Aorta (tissue), 5 donors: Measurements from ENCODE around the gene RGS7. TPM values are rescaled to one million over a fixed set of nuclear protein-coding genes. Genes with fewer than 3 reads are reported as not detected.

Experiments used
- ATAC-seq: fragments of 200-7000 bp; cut with Tn5 transposase; one replicate; pipeline ENCODE4 v1.9.1; 2022; ENCODE audit warnings: moderate library complexity; ENCODE audit not compliant: low FRiP score
- DNase-seq, 2 donors: peaks; one replicate each; pipeline ENCODE4 v3.0.0-alpha.2; 2020
- H3K27ac ChIP-seq, 2 donors: one replicate each; pipeline ENCODE4 v1.5.1; 2013; ENCODE audit warnings: low read length in 2 of 2, mild to moderate bottlenecking in 2 of 2, moderate library complexity in 2 of 2, control low read depth in 1 of 2, inconsistent platforms in 1 of 2, low read depth in 1 of 2
- H3K27me3 ChIP-seq, 2 donors: one replicate each; pipeline ENCODE4 v1.6.1; 2013; ENCODE audit warnings: control low read depth in 1 of 2, low read length in 1 of 2, mild to moderate bottlenecking in 1 of 2, moderate library complexity in 1 of 2; ENCODE audit not compliant: insufficient read depth in 2 of 2, control insufficient read depth in 1 of 2
- H3K36me3 ChIP-seq, 2 donors: one replicate each; pipeline ENCODE4 v1.6.1; 2013; ENCODE audit warnings: control low read depth in 1 of 2, low read length in 1 of 2, mild to moderate bottlenecking in 1 of 2; ENCODE audit not compliant: insufficient read depth in 2 of 2, control insufficient read depth in 1 of 2
- H3K4me1 ChIP-seq, 2 donors: one replicate each; pipeline ENCODE4 v1.6.1; 2013; ENCODE audit warnings: low read length in 2 of 2, control low read depth in 1 of 2, mild to moderate bottlenecking in 1 of 2, moderate library complexity in 1 of 2; ENCODE audit not compliant: insufficient read depth in 2 of 2, control insufficient read depth in 1 of 2
- H3K4me3 ChIP-seq, 2 donors: one replicate each; pipeline ENCODE4 v1.5.1; 2013; ENCODE audit warnings: low read length in 2 of 2, control low read depth in 1 of 2, mild to moderate bottlenecking in 1 of 2
- H3K9me3 ChIP-seq: one replicate; pipeline ENCODE4 v1.6.1; 2013; ENCODE audit warnings: mild to moderate bottlenecking, low read length; ENCODE audit not compliant: control insufficient read depth
- WGBS, 2 donors: extraction: QIAGEN DNeasy Blood & Tissue Kit; methylation state at CpG; one replicate each; pipeline ENCODE4 v1.1.7; 2013; 5-methylcytosine and 5-hydroxymethylcytosine counted together
- intact Hi-C, 2 donors: fragments of 100-400 bp; cut with DNase I; formaldehyde crosslinking; loops; one replicate each; pipeline versions ENCODE4 v1.14.2 to v1.15.0; 2022
- long read RNA-seq, 2 donors: library from polyadenylated mRNA; unstranded; transcript quantifications; one replicate each; pipeline ENCODE4 v2.0.0, GENCODE V29; 2020 to 2021
- polyA plus RNA-seq, 2 donors: library from polyadenylated mRNA; stranded (reverse); fragments of 200-250 nt; gene quantifications; one replicate each; pipeline ENCODE4 v1.2.3, GENCODE V29; 2013
- total RNA-seq, 2 donors: library from RNA; stranded (reverse); fragmentation: NEBNext Ultra II Directional; extraction: Animal tissue kit (Norgen Biotek cat#: 25700); gene quantifications; one replicate each; pipeline ENCODE4 v1.2.1, GENCODE V29; 2021
- donor health status: healthy with polysubstance abuse.
- donor health status: Bipolar disorder and iron deficiency.
- donor health status: DM: no; HTN: no; CAD: no.
- donor health status: DM: no; HTN: no; CAD: no.
- donor health status: DM: yes; HTN: yes; CAD: no.

Gene RGS7
- total RNA-seq (not detected), polyA plus RNA-seq (not detected)
- long read RNA-seq, donor 1, result 0 reads
- long read RNA-seq, donor 2, result 0 reads

DNA sequence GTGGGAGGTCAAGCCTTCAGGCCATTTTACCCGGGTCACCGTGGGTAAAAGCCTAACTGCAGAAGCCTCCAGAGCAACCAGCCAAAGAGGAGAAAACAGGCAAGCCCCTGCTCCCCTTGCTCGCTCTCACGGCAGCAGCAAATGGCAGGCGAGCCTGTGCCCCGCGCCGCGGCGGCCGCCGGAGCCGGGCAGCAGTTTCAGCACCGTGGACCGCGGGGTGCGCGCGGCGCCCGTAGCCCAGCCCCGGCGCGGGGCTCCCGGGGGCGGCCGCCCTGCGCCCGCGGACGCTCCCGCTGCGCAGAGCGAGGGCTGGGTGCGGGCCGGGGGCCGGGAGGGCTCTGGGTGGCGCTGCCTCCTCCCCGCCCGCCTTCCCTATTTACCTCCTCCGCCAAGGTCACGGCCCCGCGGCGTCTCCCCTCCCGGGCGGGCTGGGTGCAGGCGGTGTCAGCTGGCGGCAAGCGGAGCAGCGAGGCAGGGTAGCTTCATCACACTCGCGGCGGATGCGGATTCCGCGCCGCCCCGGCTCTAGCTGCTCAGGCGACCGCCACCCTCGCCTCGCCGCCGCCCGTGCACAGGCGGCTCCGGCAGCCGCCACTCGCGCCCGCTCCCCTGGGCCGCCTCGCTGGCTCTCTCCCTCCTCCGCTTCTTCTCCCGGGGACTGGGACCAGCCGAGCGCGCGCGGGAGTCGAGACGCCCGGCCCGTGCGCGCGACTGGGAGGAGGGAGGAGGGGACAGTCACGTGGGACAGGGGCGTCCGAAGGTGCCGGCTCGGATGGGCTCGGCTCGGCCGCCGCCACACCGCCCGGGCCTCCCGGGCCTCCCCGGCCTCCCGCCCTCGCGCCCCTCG lies at the start of gene RGS7:
Gene RGS7 (minus strand): TSS at position 687 of the 847 bp plus-strand sequence.
- ATAC-seq, result peak; percentile 80
- Histone ChIP-seq H3K27ac (no peak within 1 kb of the TSS), H3K4me1 (no peaks in the 10 kb centered on the region), H3K27me3 (no peaks in the 10 kb centered on the region), H3K36me3 (no peaks in the 10 kb centered on the region), H3K4me3 (peak within 1 kb of the TSS in 1 of 2 donors; percentile 48), H3K9me3 (no peaks in the 10 kb centered on the region)
- 1% methylated on average over 62 to 105 of the region's 105 CpGs for WGBS, 2 donors
- DNase-seq, result peak; percentile 45 to 78
- intact Hi-C loops, result no loop called here

DNA sequence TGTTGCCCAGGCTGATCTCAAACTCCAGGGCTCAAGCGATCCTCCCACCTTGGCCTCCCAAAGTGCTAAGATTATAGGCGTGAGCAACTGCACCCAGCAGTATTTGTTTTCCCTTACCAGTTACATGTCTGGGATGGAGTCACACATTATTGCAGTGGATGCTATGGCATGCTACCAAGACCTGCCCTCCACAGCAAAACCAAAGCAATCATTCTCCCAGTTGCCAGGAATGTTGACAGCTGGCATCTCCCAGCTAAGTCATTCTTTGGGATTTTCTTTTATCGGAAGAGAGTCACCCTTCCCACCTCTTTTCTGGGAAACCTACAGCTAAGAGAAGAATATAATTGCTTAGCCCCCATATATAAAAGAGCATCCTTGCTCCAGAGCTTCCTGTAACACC lies 49.4 kb upstream of the RGS7 start:
- WGBS, 2 donors, result 67 to 78% methylated on average over 3 of the region's 3 CpGs
- intact Hi-C loops, result no loop called here
- H3K9me3 ChIP-seq, result peaks cover 2% of the 10 kb centered on the region

DNA sequence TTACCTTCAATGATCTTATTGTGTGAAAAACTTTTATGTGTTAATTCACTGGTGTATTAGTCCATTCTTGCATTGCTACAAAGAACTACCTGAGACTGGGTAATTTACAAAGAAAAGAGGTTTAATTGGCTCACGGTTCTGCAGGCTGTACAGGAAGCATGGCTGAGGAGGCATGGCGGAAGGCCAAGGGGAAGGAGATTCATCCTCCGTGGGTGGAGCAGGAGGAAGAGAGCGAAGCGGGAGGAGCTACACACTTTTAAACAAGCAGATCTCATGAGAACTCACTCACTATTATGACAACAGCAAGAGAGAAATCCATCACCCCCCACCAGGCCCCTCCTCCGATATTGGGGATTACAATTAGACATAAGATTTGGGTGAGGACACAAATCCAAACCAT lies 44.2 kb upstream of the RGS7 start:
- no peaks in the 10 kb centered on the region for H3K27me3 ChIP-seq
- no peaks in the 10 kb centered on the region for H3K36me3 ChIP-seq
- no peaks in the 10 kb centered on the region for H3K9me3 ChIP-seq
- H3K4me1 ChIP-seq, result no peaks in the 10 kb centered on the region
- intact Hi-C loops, result no loop called here
- WGBS, 2 donors, result 76 to 83% methylated on average over 6 of the region's 6 CpGs
- DNase-seq, result no peak
- ATAC-seq, result no peak
- H3K27ac ChIP-seq, result no peak overlapping the region
- no peak overlapping the region for H3K4me3 ChIP-seq

More for the DNA sequence above, 49.4 kb upstream of the RGS7 start:
- DNase-seq (no peak), ATAC-seq (no peak)
- Histone ChIP-seq H3K4me1 (peaks cover 0 to under 1% of the 10 kb centered on the region in 2 donors), H3K27ac (no peak overlapping the region), H3K27me3 (no peaks in the 10 kb centered on the region), H3K36me3 (no peaks in the 10 kb centered on the region), H3K4me3 (no peak overlapping the region)

DNA sequence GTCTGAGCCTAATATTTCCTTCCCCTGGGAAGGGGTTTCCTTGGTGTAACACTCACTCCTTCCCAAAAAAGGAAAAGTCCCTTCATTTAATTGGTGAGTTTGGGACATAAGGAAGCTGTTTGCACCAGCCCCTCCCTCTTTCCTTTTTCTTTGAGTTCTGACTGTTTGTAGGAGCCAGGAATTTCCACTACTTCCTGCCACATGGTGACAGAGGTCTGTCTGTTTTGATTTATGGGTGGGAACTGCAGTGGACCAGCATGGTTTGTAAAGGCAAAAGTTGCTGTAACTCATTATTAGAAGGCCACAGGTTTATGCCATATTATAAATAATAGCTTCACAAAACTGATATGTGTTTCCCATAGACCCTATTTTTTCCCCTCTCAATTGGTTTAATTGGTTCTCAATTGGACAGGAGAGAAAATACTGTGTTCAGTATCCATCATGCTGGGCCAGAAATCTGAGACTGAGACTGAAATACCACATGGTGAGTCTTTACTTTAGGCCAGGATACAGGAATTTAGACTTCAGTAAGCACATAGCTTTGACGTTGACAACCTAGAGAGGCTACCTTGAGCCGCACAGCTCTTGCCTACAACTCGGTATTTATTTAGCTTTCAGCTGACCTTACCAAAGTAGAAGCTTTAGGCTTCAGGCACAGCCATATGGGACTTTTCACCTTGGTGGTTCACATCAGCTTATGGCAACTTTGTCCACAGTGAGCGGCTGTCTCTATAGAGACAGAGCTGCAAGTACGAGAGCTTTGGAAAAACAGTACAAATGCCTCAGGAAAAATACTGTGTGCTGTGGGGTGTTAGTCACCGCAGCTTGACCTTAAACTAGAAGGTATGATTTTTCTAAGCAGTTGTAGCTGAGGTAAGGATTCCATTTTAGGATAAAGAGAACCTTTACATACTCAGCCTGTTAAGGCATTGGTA lies 40.0 kb upstream of the RGS7 start:
- H3K9me3 ChIP-seq, result no peaks in the 10 kb centered on the region
- H3K4me3 ChIP-seq, result no peak overlapping the region
- H3K27ac ChIP-seq, result no peak overlapping the region
- DNase-seq, result no peak
- ATAC-seq, result no peak
- H3K4me1 ChIP-seq, result no peaks in the 10 kb centered on the region
- intact Hi-C loops, result no loop called here
- H3K27me3 ChIP-seq, result no peaks in the 10 kb centered on the region
- H3K36me3 ChIP-seq, result no peaks in the 10 kb centered on the region
- WGBS, 2 donors, result 15 to 20% methylated on average over 6 of the region's 6 CpGs

DNA sequence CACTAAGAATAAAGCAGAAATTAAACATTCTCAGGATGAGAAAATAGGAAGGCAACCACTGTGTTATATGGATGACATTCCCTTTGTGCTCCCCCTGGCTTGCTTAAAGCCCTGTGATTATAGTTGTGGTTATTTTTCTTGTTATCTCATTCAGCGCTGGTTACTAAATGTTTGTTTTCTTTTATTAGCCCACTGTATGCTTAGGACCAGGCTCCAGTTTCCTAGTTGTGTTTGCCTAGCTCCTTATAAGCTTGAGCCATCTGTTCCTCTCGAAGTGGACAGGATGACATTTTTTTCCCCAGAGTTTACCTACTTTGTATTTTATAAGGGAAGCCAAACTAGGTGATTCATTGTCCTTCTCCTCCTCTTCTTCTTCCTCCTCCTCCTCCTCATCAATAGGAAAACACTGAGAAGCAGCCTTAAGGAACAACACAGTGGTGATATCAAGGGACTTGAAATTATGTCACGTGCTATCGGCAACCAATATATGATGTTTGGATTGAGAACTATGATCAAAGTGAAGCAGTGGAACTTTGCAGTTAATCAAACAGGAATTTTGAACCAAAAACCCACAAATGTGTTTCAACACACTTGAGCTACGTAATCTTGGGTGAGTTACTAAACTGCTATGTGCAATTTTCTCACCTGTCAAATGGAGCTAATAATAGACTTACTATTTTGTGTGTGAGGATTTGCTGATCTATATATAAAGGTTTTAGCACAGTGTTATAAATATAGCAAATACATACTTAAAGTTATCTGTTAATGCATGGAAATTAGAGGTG lies 35.1 kb upstream of the RGS7 start:
- DNase-seq (no peak), ATAC-seq (no peak)
- Histone ChIP-seq H3K27me3 (no peaks in the 10 kb centered on the region), H3K4me1 (no peaks in the 10 kb centered on the region), H3K36me3 (no peaks in the 10 kb centered on the region), H3K4me3 (no peak overlapping the region), H3K9me3 (no peaks in the 10 kb centered on the region), H3K27ac (no peak overlapping the region)
- 42 to 48% methylated on average over 5 of the region's 5 CpGs for WGBS, 2 donors
- intact Hi-C loops, result no loop called here

DNA sequence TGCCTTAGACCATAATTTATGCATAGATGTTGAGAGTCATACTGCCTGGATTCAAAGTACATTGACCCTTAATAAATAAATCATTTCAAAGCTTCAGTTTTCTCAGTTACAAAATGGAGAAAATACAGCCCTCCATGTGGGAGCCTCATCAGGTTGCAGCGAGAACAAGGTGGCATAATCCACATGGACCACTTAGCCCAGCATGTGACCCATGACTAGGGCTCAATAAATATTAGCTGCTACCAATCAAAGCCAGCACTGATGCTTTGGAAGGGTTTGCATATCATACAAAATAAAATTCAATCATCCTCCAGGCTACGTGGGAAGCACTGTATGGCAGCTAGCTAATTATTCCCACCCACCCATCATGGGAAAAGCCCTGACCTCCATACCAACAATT lies 33.5 kb upstream of the RGS7 start:
- Histone ChIP-seq H3K36me3 (no peaks in the 10 kb centered on the region), H3K9me3 (no peaks in the 10 kb centered on the region), H3K4me3 (no peak overlapping the region), H3K27ac (no peak overlapping the region), H3K27me3 (no peaks in the 10 kb centered on the region), H3K4me1 (no peaks in the 10 kb centered on the region)
- intact Hi-C loops, result no loop called here
- ATAC-seq, result no peak
- 18 to 52% methylated on average over 2 of the region's 2 CpGs for WGBS, 2 donors
- no peak for DNase-seq

DNA sequence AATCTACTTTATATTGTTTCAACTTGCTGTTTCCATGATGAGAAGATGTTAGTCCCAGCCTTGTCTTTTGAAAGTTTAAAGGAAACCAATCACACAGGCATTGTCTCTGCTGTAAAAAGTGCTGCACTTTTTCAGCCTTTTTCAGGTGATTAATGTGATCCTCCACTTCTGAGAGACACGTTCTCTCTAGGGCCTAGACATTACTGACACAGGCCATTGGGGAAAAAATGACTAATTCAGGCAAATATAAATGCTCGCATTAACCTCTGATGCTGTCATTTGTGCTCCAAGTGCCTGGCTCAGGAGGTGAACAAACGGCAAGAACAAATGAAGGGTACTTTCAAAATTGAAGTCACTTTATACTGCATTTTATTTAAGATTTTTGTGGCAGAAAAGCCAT lies 32.4 kb upstream of the RGS7 start:
- Histone ChIP-seq H3K27me3 (no peaks in the 10 kb centered on the region), H3K4me1 (no peaks in the 10 kb centered on the region), H3K27ac (no peak overlapping the region), H3K9me3 (no peaks in the 10 kb centered on the region), H3K4me3 (no peak overlapping the region), H3K36me3 (no peaks in the 10 kb centered on the region)
- intact Hi-C loops, result no loop called here
- no peak for DNase-seq
- 36 to 49% methylated on average over 3 of the region's 3 CpGs for WGBS, 2 donors
- no peak for ATAC-seq

DNA sequence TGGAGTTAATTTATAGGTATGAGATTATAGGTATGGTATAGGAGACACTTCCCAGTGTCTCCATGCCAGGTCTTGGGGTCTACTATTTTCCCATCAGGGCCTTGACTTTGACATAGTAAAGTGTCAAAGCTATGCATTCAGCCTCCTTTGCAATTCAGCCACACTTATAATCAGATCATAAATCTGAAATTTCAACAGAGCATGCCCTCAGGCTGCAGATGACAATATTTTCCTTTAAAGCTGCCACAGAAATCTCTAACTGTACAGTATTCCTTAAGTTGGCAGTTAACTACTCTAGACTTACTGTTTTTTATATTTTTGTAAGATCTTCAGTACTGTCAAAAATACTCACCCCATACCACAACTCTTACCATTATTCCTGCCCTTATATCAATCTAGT lies 30.2 kb upstream of the RGS7 start:
- Histone ChIP-seq H3K9me3 (no peaks in the 10 kb centered on the region), H3K4me3 (no peak overlapping the region), H3K27ac (no peak overlapping the region), H3K4me1 (no peaks in the 10 kb centered on the region), H3K36me3 (no peaks in the 10 kb centered on the region), H3K27me3 (no peaks in the 10 kb centered on the region)
- intact Hi-C loops, result no loop called here
- DNase-seq, result no peak
- no peak for ATAC-seq
